Loucy (cell line): ENCODE measurements around the gene SLAMF8.

ENCODE experiments used
- H2AFZ ChIP-seq: fragments of 200-600 bp; sonication (generic); 2 replicates; pipeline ENCODE4 v1.6.0; 2016; ENCODE audit warnings: antibody characterized with exemption, mild to moderate bottlenecking, low read length, moderate library complexity
- H3F3A ChIP-seq: fragments of 200-600 bp; 2 replicates; pipeline ENCODE4 v1.6.0; 2016; ENCODE audit warnings: antibody characterized with exemption, low read depth, mild to moderate bottlenecking
- H3K27me3 ChIP-seq: fragments of 200-600 bp; sonication (generic); 2 replicates; pipeline ENCODE4 v1.6.1; 2014; ENCODE audit warnings: low read length, mild to moderate bottlenecking; ENCODE audit not compliant: insufficient read depth, poor library complexity, severe bottlenecking
- H3K36me3 ChIP-seq: fragments of 200-600 bp; sonication (generic); 2 replicates; pipeline ENCODE4 v1.6.1; 2016; ENCODE audit warnings: low read length; ENCODE audit not compliant: insufficient read depth
- H3K4me1 ChIP-seq: fragments of 200-600 bp; sonication (generic); 2 replicates; pipeline ENCODE4 v1.5.1; 2014; ENCODE audit warnings: low read length, mild to moderate bottlenecking; ENCODE audit not compliant: insufficient read depth, poor library complexity, severe bottlenecking
- H3K4me2 ChIP-seq: fragments of 200-600 bp; sonication (generic); 2 replicates; pipeline ENCODE4 v1.6.0; 2014; ENCODE audit warnings: antibody characterized with exemption, low read length, low read depth, mild to moderate bottlenecking; ENCODE audit not compliant: poor library complexity, severe bottlenecking
- H3K4me3 ChIP-seq: fragments of 200-600 bp; sonication (generic); 2 replicates; pipeline ENCODE4 v1.5.1; 2014; ENCODE audit warnings: low read length, mild to moderate bottlenecking, mixed read lengths; ENCODE audit not compliant: poor library complexity, severe bottlenecking
- H3K79me2 ChIP-seq: fragments of 200-600 bp; sonication (generic); 2 replicates; pipeline ENCODE4 v1.6.1; 2014; ENCODE audit warnings: low read length; ENCODE audit not compliant: insufficient read depth
- H3K9ac ChIP-seq: fragments of 200-600 bp; sonication (generic); 2 replicates; pipeline ENCODE4 v1.6.0; 2014; ENCODE audit warnings: mild to moderate bottlenecking, low read depth, low read length, moderate library complexity; ENCODE audit not compliant: poor library complexity, severe bottlenecking
- H3K9me2 ChIP-seq: fragments of 200-600 bp; sonication (generic); replicated peaks from 2 replicates; pipeline ENCODE4 v1.6.1; 2016; ENCODE audit warnings: low read depth, low read length, mixed read lengths
- H3K9me3 ChIP-seq: fragments of 200-600 bp; sonication (generic); 2 replicates; pipeline ENCODE4 v1.6.1; 2014; ENCODE audit warnings: mild to moderate bottlenecking, antibody characterized with exemption, low read length, low read depth; ENCODE audit not compliant: insufficient read depth
- H4K20me1 ChIP-seq: fragments of 200-600 bp; sonication (generic); 2 replicates; pipeline ENCODE4 v1.6.0; 2014; ENCODE audit warnings: antibody characterized with exemption, low read length, mild to moderate bottlenecking; ENCODE audit not compliant: insufficient read depth, poor library complexity, severe bottlenecking
- CTCF ChIP-seq: fragments of 200-600 bp; sonication (generic); conservative IDR thresholded peaks from 2 replicates; pipeline ENCODE4 v1.5.1; 2014; ENCODE audit warnings: mild to moderate bottlenecking, antibody characterized with exemption, low read length
- EZH2phosphoT487 ChIP-seq: fragments of 200-600 bp; IDR thresholded peaks from 2 replicates; pipeline ENCODE4 v1.6.1; 2018; ENCODE audit warnings: antibody characterized with exemption, mild to moderate bottlenecking, moderate library complexity, borderline replicate concordance

Gene SLAMF8

GRCh38 chr1:159827549-159827948 lies 876 bp downstream of the SLAMF8 start:
- Histone ChIP-seq H3K27me3 (no peaks in the 10 kb centered on the region), H3K4me1 (peaks cover 36% of the 10 kb centered on the region), H3K36me3 (no peaks in the 10 kb centered on the region), H3K9ac (peak overlapping the region; percentile 29), H4K20me1 (no peaks in the 10 kb centered on the region), H3K79me2 (no peaks in the 10 kb centered on the region), H3K9me3 (no peaks in the 10 kb centered on the region), H3F3A (no peaks in the 10 kb centered on the region), H3K9me2 (no peaks in the 10 kb centered on the region), H3K4me3 (no peak overlapping the region), H3K4me2 (peak overlapping the region; percentile 21), H2AFZ (no peak overlapping the region)
- TF ChIP-seq CTCF, result no peak
- TF ChIP-seq EZH2phosphoT487, result no peak

- TF ChIP-seq CTCF, result no peak
- no peak for TF ChIP-seq EZH2phosphoT487
Measured at GRCh38 chr1:159828176-159828575, 1.5 kb downstream of the SLAMF8 start.

GRCh38 chr1:159828581-159829272 lies 2.1 kb downstream of the SLAMF8 start:
- Histone ChIP-seq H3K36me3 (no peaks in the 10 kb centered on the region), H3K4me2 (no peak overlapping the region), H2AFZ (no peak overlapping the region), H3K27me3 (no peaks in the 10 kb centered on the region), H3K79me2 (no peaks in the 10 kb centered on the region), H3K4me1 (peaks cover 32% of the 10 kb centered on the region), H3F3A (no peaks in the 10 kb centered on the region), H3K9me2 (no peaks in the 10 kb centered on the region), H3K9me3 (no peaks in the 10 kb centered on the region), H3K4me3 (no peak overlapping the region), H3K9ac (no peak overlapping the region), H4K20me1 (no peaks in the 10 kb centered on the region)
- TF ChIP-seq EZH2phosphoT487 (no peak), CTCF (no peak)

More at GRCh38 chr1:159828176-159828575, 1.5 kb downstream of the SLAMF8 start:
- H3K36me3 ChIP-seq, result no peaks in the 10 kb centered on the region
- no peaks in the 10 kb centered on the region for H3K9me3 ChIP-seq
- no peaks in the 10 kb centered on the region for H3K9me2 ChIP-seq
- H3K4me2 ChIP-seq, result no peak overlapping the region
- no peaks in the 10 kb centered on the region for H3F3A ChIP-seq
- H4K20me1 ChIP-seq, result no peaks in the 10 kb centered on the region
- no peaks in the 10 kb centered on the region for H3K79me2 ChIP-seq
- no peaks in the 10 kb centered on the region for H3K27me3 ChIP-seq
- no peak overlapping the region for H3K9ac ChIP-seq
- H2AFZ ChIP-seq, result no peak overlapping the region
- no peak overlapping the region for H3K4me3 ChIP-seq
- peaks cover 36% of the 10 kb centered on the region for H3K4me1 ChIP-seq
